Subcutaneous adipose tissue (tissue), 4 donors: ENCODE data around the gene HTRA3. TPM values are rescaled to one million over a fixed set of nuclear protein-coding genes. Genes with fewer than 3 reads are reported as not detected.

ENCODE experiments used
- total RNA-seq, 4 donors: library from RNA; depleted of rRNA; stranded (reverse); fragments of >200 nt; gene quantifications; one replicate each; pipeline ENCODE4 v1.1.0, GENCODE V29; 2016
- TF ChIP-seq, protein P1 (sequence below): fragments of 450-650 bp; IDR thresholded peaks from one replicate; pipeline ENCODE4 v1.5.1; 2016; ENCODE audit warnings: low read depth, mild to moderate bottlenecking, control low read depth, antibody characterized with exemption, moderate library complexity

The HTRA3 gene
- total RNA-seq, 4 donors from 2014 or later: 40.7 to 65.9 (median 56.9) TPM

- TF ChIP-seq, protein P1, sequence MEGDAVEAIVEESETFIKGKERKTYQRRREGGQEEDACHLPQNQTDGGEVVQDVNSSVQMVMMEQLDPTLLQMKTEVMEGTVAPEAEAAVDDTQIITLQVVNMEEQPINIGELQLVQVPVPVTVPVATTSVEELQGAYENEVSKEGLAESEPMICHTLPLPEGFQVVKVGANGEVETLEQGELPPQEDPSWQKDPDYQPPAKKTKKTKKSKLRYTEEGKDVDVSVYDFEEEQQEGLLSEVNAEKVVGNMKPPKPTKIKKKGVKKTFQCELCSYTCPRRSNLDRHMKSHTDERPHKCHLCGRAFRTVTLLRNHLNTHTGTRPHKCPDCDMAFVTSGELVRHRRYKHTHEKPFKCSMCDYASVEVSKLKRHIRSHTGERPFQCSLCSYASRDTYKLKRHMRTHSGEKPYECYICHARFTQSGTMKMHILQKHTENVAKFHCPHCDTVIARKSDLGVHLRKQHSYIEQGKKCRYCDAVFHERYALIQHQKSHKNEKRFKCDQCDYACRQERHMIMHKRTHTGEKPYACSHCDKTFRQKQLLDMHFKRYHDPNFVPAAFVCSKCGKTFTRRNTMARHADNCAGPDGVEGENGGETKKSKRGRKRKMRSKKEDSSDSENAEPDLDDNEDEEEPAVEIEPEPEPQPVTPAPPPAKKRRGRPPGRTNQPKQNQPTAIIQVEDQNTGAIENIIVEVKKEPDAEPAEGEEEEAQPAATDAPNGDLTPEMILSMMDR: no peak
Measured at GRCh38 chr4:8343967-8344331, 74.4 kb downstream of the HTRA3 start.

DNA sequence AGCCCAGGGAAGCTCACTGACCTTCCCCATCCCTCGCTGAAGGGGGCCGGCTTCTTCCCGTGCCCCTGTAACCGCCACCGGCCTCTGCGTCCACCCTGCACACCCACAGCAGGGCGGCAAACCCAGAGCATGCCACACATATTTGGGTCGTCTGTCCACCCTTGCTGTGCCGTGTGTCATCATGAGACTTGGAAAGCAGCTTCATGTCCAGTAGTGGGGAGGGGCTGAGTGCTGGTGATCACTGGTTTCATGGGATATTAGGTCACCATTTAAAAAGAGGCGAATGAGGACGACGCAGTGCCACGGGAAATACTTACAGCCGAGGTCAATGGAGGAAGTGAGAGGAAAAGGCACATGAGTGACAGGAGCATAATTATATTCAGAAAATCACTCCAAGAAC, 74.8 kb downstream of the HTRA3 start:
- TF ChIP-seq, protein P1: no peak

DNA sequence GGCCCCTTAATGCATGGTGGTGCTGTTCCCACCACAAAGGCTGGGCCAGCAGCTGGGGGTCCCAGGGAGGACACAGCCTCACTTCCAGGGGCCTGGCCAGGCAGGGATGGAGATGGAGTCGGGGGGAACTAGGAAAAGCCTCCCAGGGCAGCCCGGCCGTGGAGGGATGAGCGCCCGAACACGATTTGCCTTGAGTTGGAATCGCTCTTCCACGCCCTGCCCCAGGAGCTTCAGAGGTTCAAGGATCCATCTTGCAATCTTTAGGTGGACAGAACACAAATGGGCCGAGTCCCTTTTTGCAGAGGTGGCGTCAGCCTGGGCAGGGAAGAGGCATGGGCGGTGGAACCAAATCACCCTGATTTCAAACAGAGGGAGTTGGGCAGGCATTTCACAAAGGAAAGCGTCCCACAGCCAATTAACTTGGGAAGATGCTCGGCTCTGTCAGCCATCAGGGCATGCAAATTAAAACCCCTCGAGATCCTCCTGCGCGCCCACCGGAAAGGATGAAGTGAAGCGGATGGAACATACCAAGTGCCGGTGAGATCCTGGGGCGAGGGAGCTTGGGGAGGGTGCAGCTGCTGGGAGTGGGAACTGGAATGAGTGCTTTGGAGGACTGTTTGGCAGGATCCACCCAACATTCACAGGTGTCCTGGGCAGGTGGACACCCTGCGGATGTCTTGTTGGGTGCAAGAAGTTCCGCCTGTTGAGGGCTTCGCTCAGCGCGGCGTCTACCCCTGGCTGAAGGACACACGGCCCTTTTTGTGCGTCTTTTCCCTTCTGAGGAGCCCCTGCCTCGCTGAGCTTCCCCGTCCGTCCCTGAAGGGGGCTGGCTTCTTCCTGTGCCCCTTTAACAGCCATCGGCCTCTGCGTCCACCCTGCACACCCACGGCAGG, 75.7 kb downstream of the HTRA3 start:
- TF ChIP-seq, protein P1: no peak

GRCh38 chr4:8345946-8346814, 76.6 kb downstream of the HTRA3 start:
- TF ChIP-seq, protein P1: no peak

DNA sequence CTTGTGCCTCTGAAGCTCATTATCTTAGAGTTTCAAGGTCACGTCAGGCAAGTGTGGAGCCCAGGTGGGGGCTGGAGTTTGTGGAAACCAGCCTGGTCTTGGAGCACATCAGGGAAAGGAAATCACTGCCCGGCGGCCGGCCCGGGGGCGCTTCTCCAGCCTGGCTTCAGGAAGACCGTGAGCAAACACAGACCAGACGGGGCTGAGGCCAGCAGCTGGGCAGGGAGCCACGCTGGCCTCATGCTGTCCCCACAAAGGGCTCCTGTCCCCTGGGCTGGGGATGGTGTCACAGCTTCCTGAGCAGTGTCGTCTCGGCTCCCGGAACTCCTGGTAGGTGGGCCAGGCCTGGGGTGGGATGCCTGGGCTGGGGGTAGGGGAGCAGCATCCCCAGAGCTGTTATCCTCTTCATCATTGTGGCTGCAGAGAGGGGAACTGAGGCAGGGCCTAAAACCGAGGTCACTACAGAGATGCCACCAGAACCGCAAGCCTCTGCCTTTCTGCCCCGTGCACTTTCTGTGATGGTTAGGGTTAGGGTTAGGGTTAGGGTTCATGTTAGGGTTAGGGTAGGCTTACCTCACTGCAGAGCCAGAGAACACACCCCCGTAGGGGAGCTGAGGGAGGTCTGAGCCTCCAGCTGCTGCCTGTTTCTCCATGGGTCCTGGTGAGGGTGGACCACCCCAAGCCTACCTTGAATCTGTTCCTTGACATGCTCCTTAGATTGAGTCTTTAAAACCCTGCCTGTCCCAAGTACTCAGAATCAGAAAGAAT, 77.5 kb downstream of the HTRA3 start:
- TF ChIP-seq, protein P1: no peak

DNA sequence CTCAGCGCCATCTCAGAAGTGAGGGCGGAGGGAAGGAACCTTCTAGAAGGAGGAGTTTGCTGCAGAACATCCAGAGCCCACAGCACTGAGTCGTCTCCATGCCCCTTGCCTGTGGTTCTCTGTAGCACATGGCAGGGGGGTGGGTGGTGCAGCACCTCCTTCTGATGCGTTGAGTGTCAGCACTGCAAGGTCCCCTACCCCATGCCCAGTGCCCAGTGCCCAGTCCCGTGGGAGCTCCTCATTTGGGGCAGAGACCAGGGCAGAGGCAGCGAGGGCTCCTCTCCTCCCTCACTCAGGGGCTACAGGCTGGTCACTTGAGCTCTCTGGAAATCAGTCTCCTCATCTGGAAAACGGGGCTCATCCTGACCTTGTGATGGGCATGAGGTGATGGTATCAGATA, 78.1 kb downstream of the HTRA3 start:
- TF ChIP-seq, protein P1: no peak
